HG03571 (cell line): ENCODE results near the gene DENR.
"Not testable (repeated sequence)": the region's sequence is repeated elsewhere in the genome, so short reads cannot be mapped to it uniquely, and the experiment has no call there.

Source experiments
- ATAC-seq: cut with Tn5 transposase; IDR thresholded peaks from one replicate; pipeline ENCODE4 v1.9.1; 2021; ENCODE audit not compliant: unreplicated experiment

DENR gene

GRCh38 chr12:122752464-122753318, at the start of gene DENR:
TSS of gene DENR (plus strand) at chr12:122752824. CDS start at chr12:122753702, 878 bp downstream.
- ATAC-seq = peak; percentile 97

GRCh38 chr12:122702890-122703611, 49.6 kb upstream of the DENR start, which contains the start of gene HCAR2:
TSS of gene HCAR2 (minus strand) at chr12:122703357. CDS start at chr12:122703283, 74 bp downstream.
- ATAC-seq = not testable (repeated sequence)

GRCh38 chr12:122703841-122704240, 48.8 kb upstream of the DENR start:
- not testable (repeated sequence) for ATAC-seq

- ATAC-seq = not testable (repeated sequence)
Observed at GRCh38 chr12:122709287-122709686, 43.3 kb upstream of the DENR start.

- ATAC-seq = not testable (repeated sequence)
Observed at GRCh38 chr12:122710341-122710740, 42.3 kb upstream of the DENR start.

- not testable (repeated sequence) for ATAC-seq
Observed at GRCh38 chr12:122711266-122711665, 41.4 kb upstream of the DENR start.

- not testable (repeated sequence) for ATAC-seq
Observed at GRCh38 chr12:122713491-122714188, 39.0 kb upstream of the DENR start.

DNA sequence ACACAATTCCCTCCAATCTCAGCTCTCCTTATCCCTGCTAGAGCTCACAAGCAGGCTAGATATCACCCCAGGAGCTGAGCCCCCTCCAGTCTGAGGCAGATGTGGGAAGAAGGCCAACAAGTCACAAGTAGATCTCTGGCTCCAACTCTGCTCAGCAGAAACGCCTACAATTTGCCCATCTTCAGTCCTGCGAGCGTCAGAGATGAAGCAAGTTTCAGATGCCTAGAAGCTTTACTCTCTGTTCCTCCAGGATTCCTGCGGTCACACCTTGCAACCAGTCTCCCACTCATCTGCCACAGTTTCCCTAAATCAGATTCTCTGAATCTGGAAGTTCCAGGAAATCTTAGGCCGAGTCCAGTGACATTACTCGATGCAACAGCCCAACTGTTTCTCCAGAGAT, 37.4 kb upstream of the DENR start:
- not testable (repeated sequence) for ATAC-seq

DNA sequence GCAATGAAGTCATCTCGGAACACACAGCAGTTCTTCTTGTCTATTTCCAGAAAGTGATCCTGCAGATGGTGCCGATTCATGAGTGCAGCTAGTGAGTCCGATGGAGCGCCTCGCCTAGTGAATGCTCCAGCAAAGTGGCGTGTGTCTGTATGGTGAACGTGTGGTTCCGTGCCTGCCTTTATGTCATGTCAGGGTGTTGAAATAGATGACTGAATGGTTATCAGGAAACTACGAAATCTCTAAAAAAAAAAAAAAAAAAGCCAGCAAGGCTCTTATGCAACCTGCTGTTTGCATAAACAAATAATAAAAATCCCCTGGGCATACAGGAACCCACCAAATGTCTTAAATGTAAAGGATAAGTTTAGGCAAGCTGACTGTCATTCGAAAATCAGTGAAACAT, 36.0 kb upstream of the DENR start, which contains the start of gene HCAR3:
Gene HCAR3 (minus strand): TSS at position 154 of the 400 bp plus-strand sequence. CDS start 74 bp downstream, at position 80.
- not testable (repeated sequence) for ATAC-seq

- no peak for ATAC-seq
Observed at GRCh38 chr12:122721057-122721545, 31.5 kb upstream of the DENR start.

GRCh38 chr12:122722387-122722786, 30.2 kb upstream of the DENR start:
- ATAC-seq = no peak

GRCh38 chr12:122724641-122725243, 27.9 kb upstream of the DENR start:
- ATAC-seq = peak; percentile 51

DNA sequence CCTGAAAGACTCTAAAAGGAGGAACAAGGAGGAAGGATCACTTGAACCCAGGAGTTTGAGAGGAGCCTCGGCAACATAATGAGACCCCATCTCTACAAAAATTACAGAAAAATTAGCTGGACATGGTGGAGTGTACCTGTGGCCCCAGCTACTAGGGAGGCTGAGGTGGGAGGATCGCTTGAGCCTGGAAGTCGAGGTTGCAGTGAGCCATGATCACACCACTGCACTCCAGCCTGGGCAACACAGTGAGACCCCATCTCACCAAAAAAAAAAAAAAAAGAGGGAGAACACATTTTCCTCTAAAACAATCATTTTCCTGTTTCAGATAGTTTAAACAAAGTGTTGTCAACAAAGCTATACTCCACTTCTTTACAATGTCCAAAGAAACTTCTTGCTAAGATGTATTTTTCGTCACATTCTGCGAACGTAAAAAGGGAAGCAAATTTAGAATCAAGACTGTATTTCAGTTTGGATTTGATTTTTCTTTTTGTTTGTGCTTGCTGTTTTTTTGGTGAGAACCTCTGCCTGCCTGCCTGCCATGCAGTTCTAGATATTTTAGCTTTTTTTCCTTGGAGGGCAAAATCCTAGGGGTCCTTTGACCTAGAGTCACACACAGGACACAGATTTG, 27.1 kb upstream of the DENR start:
- no peak for ATAC-seq

- ATAC-seq = no peak
Observed at GRCh38 chr12:122726080-122726558, 26.5 kb upstream of the DENR start.

DNA sequence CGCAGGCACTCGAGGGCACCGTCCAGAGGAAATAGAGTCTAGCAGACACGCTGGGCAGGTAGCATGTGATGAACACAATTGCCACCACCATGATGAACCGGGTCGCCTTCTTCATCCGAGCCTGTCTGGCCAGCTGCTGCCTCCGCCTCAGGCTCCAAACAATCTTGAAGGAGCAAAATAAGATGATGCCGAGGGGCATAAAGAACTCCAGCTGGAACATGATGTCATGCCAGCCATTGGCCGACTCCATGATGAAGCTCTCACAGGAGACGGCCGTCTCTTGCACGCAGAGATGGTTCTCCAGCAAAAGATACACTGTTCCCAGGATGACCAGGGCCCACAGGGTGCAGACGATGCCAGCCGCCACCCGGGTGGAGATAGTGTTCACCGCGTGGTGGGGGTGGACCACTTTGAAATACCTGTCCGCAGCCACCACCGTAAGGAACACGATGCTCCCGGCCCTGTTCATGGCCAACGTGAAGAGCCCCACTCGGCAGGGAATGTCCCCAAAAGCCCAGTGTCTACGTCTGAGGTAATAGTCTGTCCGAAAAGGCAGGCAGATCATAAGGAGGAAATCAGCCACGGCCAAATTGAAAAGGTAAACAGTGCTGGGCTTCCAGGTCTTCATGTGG, 22.9 kb upstream of the DENR start:
- ATAC-seq = no peak

DNA sequence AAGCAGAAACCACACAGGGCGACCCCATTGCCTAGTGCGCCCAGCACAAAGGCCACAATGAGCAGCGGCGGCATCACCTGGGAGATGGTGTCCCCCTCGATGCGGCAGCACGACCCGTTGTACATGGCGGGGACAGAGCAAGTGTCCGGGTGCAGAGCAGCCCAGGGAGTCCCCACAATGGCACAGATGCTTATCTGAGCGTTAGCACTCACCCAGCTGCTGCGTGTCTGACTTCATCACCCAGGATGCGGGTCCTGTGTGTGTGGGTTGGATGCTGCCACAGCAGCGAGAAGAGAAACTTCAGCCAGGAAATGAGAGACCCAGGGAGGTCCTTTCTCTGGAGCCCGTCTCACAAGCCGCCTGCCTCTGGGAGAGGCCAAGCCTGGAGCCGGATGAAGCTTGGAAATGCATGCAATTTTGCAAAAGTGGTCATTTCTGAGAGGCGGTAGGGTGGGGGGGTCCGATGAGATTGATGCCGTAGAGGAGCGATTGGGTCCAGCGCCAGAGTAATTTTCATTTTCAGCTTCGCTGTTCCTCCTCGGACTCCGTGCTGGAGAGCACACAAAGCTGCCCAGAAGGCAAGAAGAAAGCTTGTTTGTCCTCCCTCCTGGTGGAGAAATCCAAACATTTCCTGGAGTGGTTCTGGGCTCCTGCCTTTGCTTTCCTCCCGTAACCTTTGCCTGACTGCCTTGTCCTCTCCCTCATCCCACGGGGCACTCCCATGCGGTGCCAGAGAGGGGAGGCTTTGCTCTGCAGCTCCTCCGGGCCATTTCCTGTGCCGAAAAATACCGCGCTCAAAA, 22.2 kb upstream of the DENR start, which contains the start of gene HCAR1:
Gene HCAR1 (minus strand): TSS at position 630 of the 800 bp plus-strand sequence. CDS start 505 bp downstream, at position 125.
- no peak for ATAC-seq

- no peak for ATAC-seq
Observed at GRCh38 chr12:122732170-122732569, 20.5 kb upstream of the DENR start.

- no peak for ATAC-seq
Observed at GRCh38 chr12:122732611-122733010, 20.0 kb upstream of the DENR start.
